Activated CD8-positive, alpha-beta memory T cell treated with anti-CD3 and anti-CD28 coated beads, Interleukin-2, amount 50 U/mL, for 4 hours (primary cell): ENCODE results near the gene RLF.
"Not testable (repeated sequence)": the region's sequence is repeated elsewhere in the genome, so short reads cannot be mapped to it uniquely, and the experiment has no call there.

Experiments
- DNase-seq: peaks from one replicate; pipeline ENCODE4 v3.0.0-alpha.2; 2020

RLF gene

GRCh38 chr1:40162753-40163441, 1.7 kb downstream of the RLF start:
- DNase-seq = no peak

DNA sequence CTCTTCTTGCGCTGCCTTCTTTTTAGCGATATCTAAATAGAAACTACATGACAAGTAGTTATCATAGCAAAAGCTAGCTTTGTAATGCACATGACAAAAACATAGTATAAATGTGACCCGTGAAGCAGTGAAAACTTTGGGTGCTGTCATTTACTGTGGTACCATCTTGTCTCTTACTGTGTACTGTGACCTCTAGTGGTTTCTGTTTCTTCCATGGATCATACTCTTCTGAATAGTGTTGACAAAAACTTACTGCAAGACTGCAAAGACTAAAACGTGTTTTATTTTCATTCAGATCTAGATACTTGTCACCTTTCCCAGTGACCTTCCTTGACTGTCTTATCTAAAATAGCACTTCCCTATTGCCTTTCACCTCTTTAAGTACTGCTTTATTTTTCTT, 6.1 kb downstream of the RLF start:
- DNase-seq = no peak

DNA sequence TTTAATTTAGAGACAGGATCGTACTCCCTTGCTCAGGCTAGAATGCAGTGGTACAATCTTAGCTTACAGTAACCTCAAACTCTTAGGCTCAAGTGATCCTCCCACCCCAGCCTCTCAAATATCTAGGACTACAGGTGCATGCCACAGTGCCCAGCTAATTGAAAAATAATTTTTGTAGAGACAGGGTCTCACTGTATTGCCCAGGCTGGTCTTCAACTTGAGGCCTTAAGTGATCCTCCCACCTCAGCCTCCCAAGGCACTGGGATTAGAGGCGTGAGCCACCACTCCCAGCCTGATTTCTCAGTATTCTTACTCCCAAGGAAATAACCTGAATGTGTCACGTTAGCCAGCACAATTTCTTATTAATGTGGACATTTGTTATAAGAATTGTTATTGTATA, 9.8 kb downstream of the RLF start:
- no peak for DNase-seq

- no peak for DNase-seq
Measured at GRCh38 chr1:40174788-40175187, 13.6 kb downstream of the RLF start.

GRCh38 chr1:40176989-40177388, 15.8 kb downstream of the RLF start:
- DNase-seq = not testable (repeated sequence)

DNA sequence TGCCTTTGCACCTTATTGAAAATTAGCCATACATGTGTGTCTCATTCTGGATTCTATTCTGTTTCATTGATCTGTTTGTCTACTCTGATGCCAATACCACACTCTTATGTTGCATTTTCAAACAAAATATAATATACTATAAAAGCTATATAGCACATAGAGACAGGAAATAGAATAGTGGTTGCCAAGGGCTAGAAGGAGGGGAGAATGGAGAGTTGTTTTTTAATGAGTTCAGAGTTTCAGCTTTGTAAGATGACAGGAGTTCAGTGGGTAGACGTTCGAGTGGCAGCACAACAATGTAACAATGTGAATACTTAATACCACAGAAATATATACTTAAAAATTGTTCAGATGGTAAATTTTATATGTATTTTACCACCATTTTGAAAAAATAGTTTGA, 17.0 kb downstream of the RLF start:
- no peak for DNase-seq

DNA sequence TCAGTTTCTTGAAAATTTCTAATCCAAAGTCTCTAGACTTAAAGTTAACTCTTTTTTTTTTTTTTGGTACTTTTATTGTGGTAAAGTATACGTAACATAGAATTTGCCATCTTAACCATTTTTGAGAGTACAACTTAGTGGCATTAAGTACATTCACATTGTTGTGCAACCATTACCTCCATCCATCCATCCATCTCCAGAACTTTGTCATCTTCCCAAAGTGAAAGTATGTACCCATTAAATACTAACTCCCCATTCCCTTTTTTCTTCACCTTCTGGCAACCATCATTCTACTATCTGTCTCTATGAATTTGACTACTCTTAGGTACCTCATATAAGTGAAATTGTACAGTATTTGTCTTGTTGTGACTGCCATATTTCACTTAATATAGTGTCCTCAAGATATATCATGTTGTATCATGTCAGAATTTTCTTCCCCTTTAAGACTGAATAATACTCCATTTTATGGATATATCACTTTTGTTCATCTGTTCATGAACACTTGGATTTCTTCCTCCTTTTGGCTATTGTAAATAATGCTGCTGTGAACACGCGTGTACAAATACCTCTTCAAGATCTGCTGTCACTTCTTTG, 18.4 kb downstream of the RLF start:
- no peak for DNase-seq

GRCh38 chr1:40183055-40183710, 22.0 kb downstream of the RLF start:
- no peak for DNase-seq

GRCh38 chr1:40184193-40184592, 23.0 kb downstream of the RLF start:
- DNase-seq = no peak

DNA sequence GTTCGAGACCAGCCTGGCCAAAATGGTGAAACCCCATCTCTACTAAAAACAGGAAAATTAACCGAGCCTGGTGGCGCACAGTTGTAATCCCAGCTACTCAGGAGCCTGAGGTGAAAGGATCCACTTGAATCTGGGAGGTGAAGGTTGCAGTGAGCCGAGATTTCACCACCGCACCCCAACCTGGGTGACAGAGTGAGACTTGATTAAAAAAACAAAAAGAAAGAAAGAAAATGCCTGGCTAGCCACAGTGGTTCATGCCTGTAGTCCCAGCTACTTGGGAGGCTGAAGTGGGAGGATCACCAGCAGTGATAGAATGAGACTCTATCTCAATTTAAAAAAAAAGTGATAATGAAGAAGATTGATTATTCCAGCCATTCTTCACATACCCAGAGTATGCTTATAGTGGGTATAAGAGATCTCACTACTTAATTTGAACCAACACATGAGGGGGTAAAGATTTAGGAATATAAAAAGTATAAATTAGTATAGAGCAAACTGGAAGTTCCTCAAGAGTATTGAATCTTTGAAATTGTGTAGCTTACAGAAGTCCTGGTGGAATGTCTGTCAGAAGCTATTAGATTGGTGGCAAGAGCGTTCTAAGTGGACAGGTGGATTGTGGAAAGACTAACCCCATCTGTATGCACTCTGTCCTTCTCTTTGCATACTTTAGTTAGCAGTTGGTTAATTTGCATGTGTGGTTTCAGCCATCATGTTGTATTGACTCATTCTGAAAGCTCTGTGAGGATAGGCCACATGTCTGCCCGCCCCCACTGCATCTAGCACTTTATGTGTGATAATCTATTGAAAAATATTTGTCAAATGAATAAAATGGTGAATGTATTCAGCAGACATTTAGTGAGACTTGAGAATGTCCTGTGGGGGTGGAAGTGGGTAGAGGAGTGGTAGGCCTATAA, 25.0 kb downstream of the RLF start:
- DNase-seq = peak; percentile 47

DNA sequence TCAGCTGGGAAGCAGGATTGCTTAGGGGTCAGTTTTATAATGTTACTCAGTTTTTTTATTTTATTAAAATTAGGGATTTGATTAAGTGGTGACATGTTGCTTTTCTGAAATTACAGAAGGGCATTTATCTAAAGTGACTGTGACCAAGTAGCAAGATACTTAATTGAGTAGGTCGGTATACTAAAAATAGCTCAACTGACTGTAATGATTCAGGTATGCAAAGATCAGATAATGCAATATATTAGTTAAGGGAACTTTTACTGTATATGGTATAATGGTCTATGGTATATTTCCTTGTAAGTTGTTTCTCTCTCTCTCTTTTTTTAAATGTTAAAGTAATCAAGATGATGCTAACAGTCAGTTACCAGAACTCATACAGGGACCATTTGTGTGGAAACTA, 26.2 kb downstream of the RLF start:
- DNase-seq = no peak

DNA sequence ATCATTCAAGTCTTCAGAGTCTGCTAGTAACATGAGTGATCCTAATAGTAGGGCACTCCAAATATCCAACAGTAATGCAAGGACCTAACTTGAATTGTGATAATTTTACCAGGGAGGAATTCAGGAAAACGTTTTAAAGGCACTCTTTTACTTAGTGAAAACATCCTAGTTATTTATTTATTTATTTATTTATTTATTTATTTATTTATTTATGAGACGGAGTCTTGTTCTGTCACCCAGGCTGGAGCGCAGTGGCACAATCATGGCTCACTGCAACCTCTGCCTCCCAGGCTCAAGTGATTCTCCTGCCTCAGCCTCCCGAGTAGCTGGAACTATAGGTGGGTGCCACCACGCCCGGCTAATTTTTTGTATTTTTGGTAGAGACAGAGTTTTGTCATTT, 33.5 kb downstream of the RLF start:
- DNase-seq = not testable (repeated sequence)

- no peak for DNase-seq
Measured at GRCh38 chr1:40197656-40198055, 36.5 kb downstream of the RLF start.

DNA sequence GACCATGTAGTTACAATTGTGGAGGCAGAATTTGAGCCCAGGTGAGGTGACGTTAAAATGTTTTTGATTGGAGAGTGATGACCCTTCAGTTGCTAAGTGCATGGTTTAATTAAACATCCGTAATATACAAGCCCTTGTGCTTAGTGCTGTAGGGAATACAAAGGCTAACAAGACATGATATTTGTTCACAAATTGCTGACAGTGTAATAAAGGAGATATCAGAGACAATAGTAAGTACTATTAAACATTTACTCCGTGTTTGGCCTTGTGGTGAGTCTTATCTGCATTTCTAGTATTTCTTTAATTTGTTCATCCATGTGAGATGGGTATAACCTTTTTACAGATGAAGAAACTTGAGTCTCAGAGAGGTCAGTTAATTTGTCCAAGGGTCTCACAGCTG, 37.9 kb downstream of the RLF start:
- no peak for DNase-seq

DNA sequence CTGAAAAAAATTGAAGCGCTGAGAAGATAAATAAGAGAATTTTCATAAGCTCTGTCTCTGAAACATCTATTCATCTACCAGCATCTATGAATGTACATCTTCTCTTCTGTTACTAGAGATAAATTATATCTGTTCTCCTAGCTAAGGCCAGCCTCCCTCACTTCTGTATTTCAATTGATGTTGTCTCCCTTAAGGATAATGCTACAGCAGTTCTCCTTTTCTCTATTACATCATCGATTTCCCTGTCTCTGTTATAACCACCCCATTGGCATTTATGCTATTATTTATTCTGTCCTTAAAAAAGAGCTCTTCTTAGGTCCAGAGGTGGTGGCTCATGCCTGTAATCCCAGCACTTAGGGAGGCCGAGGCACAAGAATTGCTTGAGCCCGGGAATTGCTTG, 43.7 kb downstream of the RLF start:
- DNase-seq = no peak

DNA sequence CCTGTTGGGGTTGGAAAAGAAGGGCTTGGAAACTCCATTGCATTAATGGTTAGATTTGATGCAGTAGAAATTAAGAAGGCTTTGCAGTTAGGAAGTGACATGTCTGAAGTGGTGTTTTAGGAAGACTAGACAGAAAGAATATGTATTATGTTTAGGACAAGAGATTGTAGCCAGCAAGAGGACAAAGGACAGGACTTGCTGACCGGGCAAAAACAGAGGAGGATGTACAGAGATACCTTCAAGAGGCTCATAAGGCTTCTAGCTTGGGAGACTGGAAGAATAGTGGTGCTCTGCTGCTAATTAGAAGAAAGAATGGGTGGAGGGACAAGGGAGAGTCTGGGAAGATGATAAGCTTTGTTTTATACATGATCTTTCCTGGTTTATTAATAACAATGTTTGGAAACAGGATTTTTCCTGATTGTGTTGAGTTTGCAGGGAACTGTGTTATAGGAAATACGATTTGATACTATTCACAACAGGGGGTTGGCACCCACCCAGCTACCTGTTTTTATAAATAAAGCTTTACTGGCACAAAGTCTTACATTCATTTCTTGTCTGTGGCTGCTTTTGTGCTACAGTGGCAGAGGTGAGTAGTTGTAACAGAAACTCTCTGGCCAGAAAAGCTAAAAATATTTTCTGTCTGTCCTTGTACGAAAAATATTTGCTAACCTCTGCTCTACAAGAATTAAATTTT, 49.5 kb downstream of the RLF start:
- no peak for DNase-seq

GRCh38 chr1:40218333-40218732, 57.1 kb downstream of the RLF start:
- DNase-seq = no peak

DNA sequence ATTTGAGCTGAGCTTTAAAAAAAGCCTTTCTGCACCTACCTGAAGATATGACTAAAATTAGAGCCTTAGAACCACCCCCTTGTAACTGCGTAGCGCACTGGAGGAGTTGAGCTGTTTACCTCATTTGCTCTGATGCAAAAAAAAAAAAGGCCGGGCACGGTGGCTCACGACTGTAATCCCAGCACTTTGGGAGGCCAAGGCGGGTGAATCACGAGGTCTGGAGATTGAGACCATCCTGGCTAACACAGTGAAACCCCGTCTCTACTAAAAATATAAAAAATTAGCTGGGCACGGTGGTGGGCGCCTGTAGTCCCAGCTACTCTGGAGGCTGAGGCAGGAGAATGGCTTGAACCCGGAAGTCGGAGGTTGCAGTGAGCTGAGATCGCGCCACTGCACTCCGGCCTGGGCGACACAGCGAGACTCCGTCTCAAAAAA, 60.3 kb downstream of the RLF start:
- DNase-seq = not testable (repeated sequence)

- DNase-seq = no peak
Measured at GRCh38 chr1:40221977-40222772, 61.0 kb downstream of the RLF start.

DNA sequence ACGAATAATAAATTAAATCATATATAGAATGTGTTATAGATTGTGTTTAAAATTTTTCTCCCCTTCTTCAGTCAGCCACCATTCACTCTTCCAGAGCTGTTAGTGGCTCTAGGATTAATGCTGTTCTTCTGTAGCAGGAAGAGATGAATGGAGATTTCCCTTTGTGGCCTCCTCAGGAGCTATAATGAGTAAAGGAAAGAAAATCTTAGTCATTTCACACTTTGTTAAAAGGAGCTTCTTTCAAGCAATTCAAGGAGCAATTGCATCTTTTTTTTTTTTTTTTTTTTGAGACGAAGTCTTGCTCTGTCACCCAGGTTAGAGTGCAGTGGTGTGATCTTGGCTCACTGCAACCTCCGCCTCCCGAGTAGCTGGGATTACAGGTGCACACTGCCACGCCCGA, 62.9 kb downstream of the RLF start:
- no peak for DNase-seq

DNA sequence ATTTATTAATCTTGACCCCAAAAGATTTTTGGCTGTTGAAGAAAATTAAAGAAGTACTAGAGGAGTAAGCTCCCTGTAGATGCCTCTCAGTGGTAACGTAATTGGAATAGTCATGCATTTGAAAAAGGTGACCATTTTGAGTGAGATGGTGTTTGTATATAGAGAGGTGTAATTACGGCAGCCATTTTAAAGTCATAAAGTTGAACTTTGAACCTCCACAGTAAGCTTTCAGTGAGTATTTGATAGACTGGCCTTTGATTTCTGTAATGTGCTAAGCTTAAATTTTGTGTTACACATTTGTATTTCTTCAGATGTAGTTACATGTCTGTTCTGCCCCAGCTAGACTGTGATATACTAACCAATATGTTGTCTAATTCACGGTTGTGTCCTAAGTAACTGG, 65.0 kb downstream of the RLF start:
- DNase-seq = no peak

DNA sequence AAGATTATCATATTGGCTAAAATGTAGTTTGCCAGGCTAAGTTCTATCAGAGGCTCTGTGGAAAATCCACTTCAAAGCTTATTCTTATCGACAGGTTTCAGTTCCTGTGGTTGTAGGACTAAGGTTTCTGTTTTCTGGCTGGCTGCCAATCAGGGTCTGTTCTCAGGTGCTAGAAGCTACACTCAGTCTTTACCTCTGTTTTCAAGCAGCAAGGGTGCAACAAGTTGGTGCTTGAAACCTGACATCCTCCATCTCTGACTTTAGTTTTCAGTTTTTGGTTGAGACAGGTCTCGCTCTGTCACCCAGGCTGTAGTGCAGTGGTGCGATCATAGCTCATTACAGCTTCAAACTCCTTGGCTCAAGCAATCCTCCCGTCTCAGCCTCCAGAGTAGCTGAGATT, 71.3 kb downstream of the RLF start:
- peak; percentile 17 for DNase-seq
